Subcutaneous abdominal adipose tissue (tissue), 5 donors: Measurements from ENCODE around the gene HBB.

Experiments
- H3K27ac ChIP-seq: one replicate; pipeline ENCODE4 v1.7.0; 2013; ENCODE audit warnings: low read depth, mild to moderate bottlenecking, inconsistent platforms, low read length, moderate library complexity
- H3K27me3 ChIP-seq, 5 donors: one replicate each; pipeline ENCODE4 v1.7.0; 2013; ENCODE audit warnings: low read length in 5 of 5, inconsistent platforms in 1 of 5; ENCODE audit not compliant: control insufficient read depth in 5 of 5, insufficient read depth in 4 of 5
- H3K36me3 ChIP-seq, 5 donors: one replicate each; pipeline ENCODE4 v1.7.0; 2013; ENCODE audit warnings: low read length in 5 of 5; ENCODE audit not compliant: control insufficient read depth in 5 of 5, insufficient read depth in 5 of 5
- H3K4me1 ChIP-seq, 5 donors: one replicate each; pipeline ENCODE4 v1.7.0; 2013; ENCODE audit warnings: low read length in 5 of 5, mild to moderate bottlenecking in 3 of 5, moderate library complexity in 1 of 5; ENCODE audit not compliant: control insufficient read depth in 5 of 5, insufficient read depth in 5 of 5
- H3K4me3 ChIP-seq, 5 donors: one replicate each; pipeline ENCODE4 v1.7.0; 2013; ENCODE audit warnings: low read length in 5 of 5, low read depth in 1 of 5
- H3K9ac ChIP-seq, 5 donors: one replicate each; pipeline ENCODE4 v1.7.0; 2013; ENCODE audit warnings: low read length in 5 of 5, mild to moderate bottlenecking in 4 of 5, moderate library complexity in 3 of 5
- H3K9me3 ChIP-seq, 5 donors: one replicate each; pipeline ENCODE4 v1.7.0; 2013; ENCODE audit warnings: low read length in 5 of 5; ENCODE audit not compliant: control insufficient read depth in 5 of 5
- donor health status: healthy.
- donor health status: healthy.
- donor health status: healthy.
- donor health status: healthy.
- donor health status: healthy.

HBB gene

DNA sequence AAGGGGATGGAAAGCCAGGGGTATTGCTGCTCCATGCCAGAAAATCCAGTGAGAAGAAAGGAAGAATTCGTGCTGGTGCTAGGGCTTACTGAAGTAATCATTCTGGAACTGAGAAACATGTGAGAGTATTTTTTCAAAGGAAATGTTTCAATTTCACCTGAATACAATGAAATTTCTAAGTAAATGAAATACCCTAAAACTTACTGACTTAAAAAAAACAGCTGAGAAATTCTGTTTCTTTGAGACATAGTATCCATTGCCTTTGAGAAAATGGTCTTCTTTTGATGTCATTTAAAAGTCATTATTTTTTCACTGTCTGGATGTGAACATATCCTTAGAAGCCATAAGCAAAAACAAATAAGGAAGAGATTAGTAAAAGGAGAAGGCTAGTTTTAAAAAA lies 26.3 kb downstream of the HBB start, which contains the start of gene OR51V1:
Gene OR51V1, minus strand, starts transcription at position 101 of the 400 bp plus-strand sequence. Its CDS starts 0 bp downstream, at position 101.
- Histone ChIP-seq H3K27ac (no peak within 1 kb of the TSS), H3K4me1 (no peaks in the 10 kb centered on the region), H3K9ac (no peak within 1 kb of the TSS), H3K9me3 (no peaks in the 10 kb centered on the region), H3K4me3 (no peak within 1 kb of the TSS), H3K36me3 (no peaks in the 10 kb centered on the region), H3K27me3 (no peaks in the 10 kb centered on the region)

DNA sequence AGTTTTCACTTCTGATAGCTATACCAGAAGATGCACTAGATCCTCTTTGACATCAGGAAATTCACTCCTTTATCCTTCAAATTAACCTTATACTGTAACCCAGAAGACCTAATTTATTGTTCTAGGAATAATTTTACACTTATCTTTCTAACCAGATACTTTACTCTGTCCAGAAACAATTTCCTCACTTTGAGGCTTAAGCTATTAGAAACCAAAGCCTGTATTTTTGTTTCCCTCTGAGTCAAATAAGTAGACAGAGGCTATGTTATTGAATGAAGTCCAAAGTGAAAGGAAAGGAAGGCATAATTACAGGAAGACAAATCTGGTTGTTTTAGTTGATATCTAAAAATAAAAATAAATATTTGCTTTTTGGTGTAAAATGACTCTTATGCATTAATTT lies 28.6 kb downstream of the HBB start:
- no peak overlapping the region for H3K27ac ChIP-seq
- H3K36me3 ChIP-seq = no peaks in the 10 kb centered on the region
- H3K4me1 ChIP-seq = no peaks in the 10 kb centered on the region
- no peaks in the 10 kb centered on the region for H3K9me3 ChIP-seq
- no peak overlapping the region for H3K9ac ChIP-seq
- no peak overlapping the region for H3K4me3 ChIP-seq
- no peaks in the 10 kb centered on the region for H3K27me3 ChIP-seq

DNA sequence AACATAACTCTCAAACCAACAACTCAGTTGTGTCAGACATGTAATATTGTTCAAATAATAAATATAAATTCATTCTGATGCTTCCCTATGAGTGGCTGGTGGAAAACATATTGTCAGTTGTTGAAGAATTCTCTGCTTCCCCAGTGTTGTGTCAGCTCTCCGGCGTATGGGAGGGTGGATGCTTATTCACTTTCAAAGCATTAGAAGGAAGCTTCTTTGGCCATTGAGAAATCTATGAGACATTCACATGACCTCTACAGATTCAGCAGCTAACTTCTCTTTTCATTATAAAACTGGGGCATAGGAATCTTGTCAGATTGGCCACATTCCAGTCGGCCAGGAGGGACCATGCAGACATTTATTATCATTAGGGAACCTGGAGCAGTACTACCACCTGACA lies 29.3 kb downstream of the HBB start:
- Histone ChIP-seq H3K4me3 (no peak overlapping the region), H3K9ac (no peak overlapping the region), H3K27ac (no peak overlapping the region), H3K4me1 (no peaks in the 10 kb centered on the region), H3K27me3 (no peaks in the 10 kb centered on the region), H3K9me3 (peaks cover 0 to 2% (median 0%) of the 10 kb centered on the region in 5 donors), H3K36me3 (no peaks in the 10 kb centered on the region)

DNA sequence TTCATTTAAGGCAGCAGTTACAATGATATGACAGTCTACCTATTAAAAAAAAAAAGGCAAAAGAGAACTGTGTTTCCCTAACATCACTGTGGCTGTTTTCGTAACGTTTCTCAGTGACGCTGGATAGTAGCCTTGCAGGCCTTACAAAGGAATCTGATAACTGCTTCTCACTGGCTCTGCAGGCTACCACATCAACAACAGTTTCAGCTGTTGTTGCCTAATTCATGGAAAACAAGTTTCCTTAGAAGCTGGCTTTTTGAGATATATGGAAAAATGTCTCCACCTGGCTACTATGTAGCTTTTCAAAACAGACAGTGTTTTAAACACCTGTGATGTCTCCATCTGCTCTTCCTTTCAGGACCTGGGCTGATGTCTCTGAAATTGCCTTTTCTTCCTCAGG lies 30.1 kb downstream of the HBB start:
- Histone ChIP-seq H3K9me3 (peaks cover 0 to 3% (median 0%) of the 10 kb centered on the region in 5 donors), H3K36me3 (no peaks in the 10 kb centered on the region), H3K4me3 (no peak overlapping the region), H3K9ac (no peak overlapping the region), H3K27ac (no peak overlapping the region), H3K4me1 (no peaks in the 10 kb centered on the region), H3K27me3 (no peaks in the 10 kb centered on the region)

DNA sequence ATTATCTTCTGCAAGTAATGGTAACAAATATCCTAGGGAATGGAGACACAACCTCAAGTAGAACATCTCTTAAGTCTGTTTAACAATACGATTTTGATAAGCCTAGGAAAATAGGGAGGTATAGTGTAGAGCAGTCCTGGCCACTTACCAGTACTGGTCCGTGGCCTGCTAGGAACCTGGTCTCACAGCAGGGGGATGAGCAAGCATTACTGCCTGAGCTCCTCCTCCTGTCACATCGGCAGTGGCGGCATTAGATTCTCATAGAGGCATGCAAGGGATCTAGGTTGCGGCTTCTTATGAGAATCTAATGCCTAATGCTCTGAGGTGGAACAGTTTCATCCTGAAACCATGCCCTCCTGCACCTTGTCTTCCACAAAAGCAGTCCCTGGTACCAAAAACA lies 30.8 kb downstream of the HBB start:
- Histone ChIP-seq H3K4me1 (no peaks in the 10 kb centered on the region), H3K9ac (no peak overlapping the region), H3K9me3 (peaks cover 0 to 3% (median 0%) of the 10 kb centered on the region in 5 donors), H3K4me3 (no peak overlapping the region), H3K36me3 (no peaks in the 10 kb centered on the region), H3K27me3 (no peaks in the 10 kb centered on the region), H3K27ac (no peak overlapping the region)

DNA sequence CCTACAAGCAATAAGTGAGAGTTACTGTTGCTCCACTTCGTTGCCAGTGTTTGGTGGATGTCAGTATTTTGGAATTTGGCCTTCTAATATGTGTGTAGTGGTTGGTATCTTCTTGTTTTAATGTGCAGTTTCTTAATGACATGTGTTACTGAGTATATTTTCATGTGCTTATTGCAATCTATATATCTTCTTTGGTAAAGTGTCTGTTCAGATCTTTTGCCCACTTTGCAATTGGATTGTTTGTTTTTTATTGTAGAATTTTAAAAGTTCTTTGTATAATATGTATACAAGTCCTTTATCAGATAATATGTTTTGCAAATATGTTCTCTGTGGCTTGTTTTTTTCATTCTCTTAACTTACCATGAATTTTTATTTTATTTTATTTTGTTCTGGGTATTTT lies 34.1 kb downstream of the HBB start:
- Histone ChIP-seq H3K4me1 (no peaks in the 10 kb centered on the region), H3K9me3 (peaks cover 0 to 7% (median 2%) of the 10 kb centered on the region in 5 donors), H3K4me3 (no peak overlapping the region), H3K36me3 (no peaks in the 10 kb centered on the region), H3K27me3 (no peaks in the 10 kb centered on the region), H3K9ac (no peak overlapping the region), H3K27ac (no peak overlapping the region)

DNA sequence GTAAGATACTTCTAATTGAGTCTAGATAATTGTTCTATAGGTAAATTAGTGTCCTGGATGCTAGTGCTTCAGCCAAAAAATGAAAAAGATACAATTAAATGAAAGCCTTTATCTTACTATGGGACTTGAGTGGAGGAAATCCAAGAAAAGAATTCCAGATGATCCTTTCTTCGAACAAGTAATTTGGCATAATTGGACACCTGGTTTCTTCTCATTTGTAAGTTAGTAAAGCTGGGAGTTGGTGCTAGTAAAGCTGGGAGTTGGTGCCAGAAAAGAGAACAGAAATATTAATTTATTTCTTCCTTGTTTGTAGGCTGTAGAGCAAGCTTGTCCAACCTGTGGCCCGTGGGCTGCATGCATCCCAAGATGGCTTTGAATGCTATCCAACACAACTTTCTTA lies 38.7 kb downstream of the HBB start:
- H3K27me3 ChIP-seq = no peaks in the 10 kb centered on the region
- no peaks in the 10 kb centered on the region for H3K4me1 ChIP-seq
- no peak overlapping the region for H3K4me3 ChIP-seq
- H3K9me3 ChIP-seq = peaks cover 0 to 7% (median 2%) of the 10 kb centered on the region in 5 donors
- H3K9ac ChIP-seq = no peak overlapping the region
- H3K36me3 ChIP-seq = no peaks in the 10 kb centered on the region
- no peak overlapping the region for H3K27ac ChIP-seq

DNA sequence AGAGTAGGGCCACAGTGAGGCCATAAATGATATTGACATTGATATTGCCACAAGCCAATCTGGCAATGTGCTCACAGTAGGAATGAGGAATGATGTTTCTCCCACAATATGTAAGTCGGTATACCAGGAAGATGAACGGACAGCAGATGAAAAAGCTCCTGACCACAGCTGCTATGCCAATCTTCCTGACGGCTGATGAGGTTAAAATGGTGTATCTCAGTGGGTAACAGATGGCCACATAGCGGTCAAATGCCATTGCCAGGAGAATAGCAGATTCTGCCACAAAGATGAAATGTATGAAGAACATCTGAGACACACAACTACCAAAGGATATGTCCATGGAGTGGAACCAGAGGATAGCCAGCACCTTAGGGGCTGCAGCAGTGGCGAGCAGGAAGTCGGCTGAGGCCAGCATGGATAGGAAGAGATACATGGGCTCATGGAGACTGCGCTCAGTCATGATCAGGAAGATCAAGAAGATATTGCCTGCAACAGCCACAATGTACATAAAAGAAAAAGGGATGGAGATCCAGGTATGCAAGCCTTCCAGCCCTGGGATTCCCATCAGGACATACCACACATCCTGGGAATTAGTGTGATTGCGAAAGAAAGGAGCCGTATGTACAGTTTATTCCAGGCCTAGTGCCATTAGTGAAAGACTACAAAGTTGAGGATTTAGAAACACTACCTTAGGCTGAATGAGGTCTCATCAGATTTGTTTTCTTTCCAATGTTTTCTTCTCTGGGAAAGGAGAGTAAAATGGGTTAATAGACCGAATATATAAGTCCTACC lies 48.6 kb downstream of the HBB start:
- no peak overlapping the region for H3K9ac ChIP-seq
- no peak overlapping the region for H3K27ac ChIP-seq
- no peaks in the 10 kb centered on the region for H3K27me3 ChIP-seq
- H3K9me3 ChIP-seq = no peaks in the 10 kb centered on the region
- no peaks in the 10 kb centered on the region for H3K36me3 ChIP-seq
- no peaks in the 10 kb centered on the region for H3K4me1 ChIP-seq
- H3K4me3 ChIP-seq = no peak overlapping the region
